Measurements from ENCODE around the gene ZNF823. TPM values are rescaled to one million over a fixed set of nuclear protein-coding genes. Genes with fewer than 3 reads are reported as not detected.
A peak's percentile ranks its signal among the peaks of the same experiment; 100 is the strongest.

ZNF823 gene
- polyA plus RNA-seq, 1 of the 3 experiments (the other 2 are of a cell fraction) = 1.5 TPM

- TF ChIP-seq NFIC (IDR thresholded peaks at IDR 0.05; ENCODE audit: borderline replicate concordance) (no peak), EZH2phosphoT487 (IDR thresholded peaks at IDR 0.05; ENCODE audit: borderline replicate concordance, low read depth) (no peak), POLR2AphosphoS5 (IDR thresholded peaks at IDR 0.05; ENCODE audit: low read depth, low read length) (peak; percentile 92), SIN3A (IDR thresholded peaks at IDR 0.05; ENCODE audit: borderline replicate concordance, low read depth, low read length) (0 out of 2 replicates have a peak, but pooled peaks have one; percentile 34), RXRA (IDR thresholded peaks at IDR 0.05; ENCODE audit: borderline replicate concordance, low read depth) (no peak), ELF1 (IDR thresholded peaks at IDR 0.05) (peak; percentile 43; the same call in 1 of the 2 replicates), RAD21 (IDR thresholded peaks at IDR 0.05; ENCODE audit: low read length) (no peak), MAX (IDR thresholded peaks at IDR 0.05; ENCODE audit: low read depth) (0 out of 2 replicates have a peak, but pooled peaks have one; percentile 53), NRF1 (IDR thresholded peaks at IDR 0.05; ENCODE audit: low read depth, low read length) (no peak), JUND (IDR thresholded peaks at IDR 0.05) (no peak), EP300 (IDR thresholded peaks at IDR 0.05; ENCODE audit: borderline replicate concordance in 1 of 2, low read depth in 1 of 2, low read length in 1 of 2) (no peak), PBX3 (IDR thresholded peaks at IDR 0.05) (peak; percentile 97), FOXJ3 (CRISPR knock-in tag; IDR thresholded peaks at IDR 0.05) (no peak), GABPA (IDR thresholded peaks at IDR 0.05; ENCODE audit: low read depth) (peak; percentile 57), YY1 (IDR thresholded peaks at IDR 0.05; ENCODE audit: low read depth) (no peak), TAF1 (IDR thresholded peaks at IDR 0.05; ENCODE audit: borderline replicate concordance, low read depth, low read length) (peak; percentile 56; the same call in 1 of the 2 replicates)
- TF ChIP-seq, protein P1, sequence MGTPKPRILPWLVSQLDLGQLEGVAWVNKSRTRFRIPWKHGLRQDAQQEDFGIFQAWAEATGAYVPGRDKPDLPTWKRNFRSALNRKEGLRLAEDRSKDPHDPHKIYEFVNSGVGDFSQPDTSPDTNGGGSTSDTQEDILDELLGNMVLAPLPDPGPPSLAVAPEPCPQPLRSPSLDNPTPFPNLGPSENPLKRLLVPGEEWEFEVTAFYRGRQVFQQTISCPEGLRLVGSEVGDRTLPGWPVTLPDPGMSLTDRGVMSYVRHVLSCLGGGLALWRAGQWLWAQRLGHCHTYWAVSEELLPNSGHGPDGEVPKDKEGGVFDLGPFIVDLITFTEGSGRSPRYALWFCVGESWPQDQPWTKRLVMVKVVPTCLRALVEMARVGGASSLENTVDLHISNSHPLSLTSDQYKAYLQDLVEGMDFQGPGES (IDR thresholded peaks at IDR 0.05; ENCODE audit: low read depth, low read length) = no peak
- TF ChIP-seq, protein P2, sequence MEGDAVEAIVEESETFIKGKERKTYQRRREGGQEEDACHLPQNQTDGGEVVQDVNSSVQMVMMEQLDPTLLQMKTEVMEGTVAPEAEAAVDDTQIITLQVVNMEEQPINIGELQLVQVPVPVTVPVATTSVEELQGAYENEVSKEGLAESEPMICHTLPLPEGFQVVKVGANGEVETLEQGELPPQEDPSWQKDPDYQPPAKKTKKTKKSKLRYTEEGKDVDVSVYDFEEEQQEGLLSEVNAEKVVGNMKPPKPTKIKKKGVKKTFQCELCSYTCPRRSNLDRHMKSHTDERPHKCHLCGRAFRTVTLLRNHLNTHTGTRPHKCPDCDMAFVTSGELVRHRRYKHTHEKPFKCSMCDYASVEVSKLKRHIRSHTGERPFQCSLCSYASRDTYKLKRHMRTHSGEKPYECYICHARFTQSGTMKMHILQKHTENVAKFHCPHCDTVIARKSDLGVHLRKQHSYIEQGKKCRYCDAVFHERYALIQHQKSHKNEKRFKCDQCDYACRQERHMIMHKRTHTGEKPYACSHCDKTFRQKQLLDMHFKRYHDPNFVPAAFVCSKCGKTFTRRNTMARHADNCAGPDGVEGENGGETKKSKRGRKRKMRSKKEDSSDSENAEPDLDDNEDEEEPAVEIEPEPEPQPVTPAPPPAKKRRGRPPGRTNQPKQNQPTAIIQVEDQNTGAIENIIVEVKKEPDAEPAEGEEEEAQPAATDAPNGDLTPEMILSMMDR (IDR thresholded peaks at IDR 0.05) = no peak
- TF ChIP-seq, protein P3, sequence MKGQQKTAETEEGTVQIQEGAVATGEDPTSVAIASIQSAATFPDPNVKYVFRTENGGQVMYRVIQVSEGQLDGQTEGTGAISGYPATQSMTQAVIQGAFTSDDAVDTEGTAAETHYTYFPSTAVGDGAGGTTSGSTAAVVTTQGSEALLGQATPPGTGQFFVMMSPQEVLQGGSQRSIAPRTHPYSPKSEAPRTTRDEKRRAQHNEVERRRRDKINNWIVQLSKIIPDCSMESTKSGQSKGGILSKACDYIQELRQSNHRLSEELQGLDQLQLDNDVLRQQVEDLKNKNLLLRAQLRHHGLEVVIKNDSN (IDR thresholded peaks at IDR 0.05; ENCODE audit: borderline replicate concordance, low read depth) = peak; percentile 5; the same call in 1 of the 2 replicates
Measured at GRCh38 chr19:11766597-11767591, 28.1 kb upstream of the ZNF823 start, which contains the start of gene ZNF441 (continued).
